ENCODE results near the gene CCDC122. TPM values are rescaled to one million over a fixed set of nuclear protein-coding genes. Genes with fewer than 3 reads are reported as not detected.
A peak's percentile ranks its signal among the peaks of the same experiment; 100 is the strongest.

The CCDC122 gene
- total RNA-seq, 3 donors from 2014 or later = 8.0 to 17.1 (median 10.9) TPM

- intact Hi-C loops (cut with DNase I, micrococcal nuclease) = loop anchor here in 1 of 2 donors (10.0 kb wide), 1 partner anchor 892 kb away; no protein-coding TSS in a partner anchor
- DNase-seq (no peak), ATAC-seq (no peak)
- peaks cover 9% of the 10 kb centered on the region for H3K4me1 ChIP-seq (ENCODE audit: low read depth)
- H3K9me3 ChIP-seq = no peaks in the 10 kb centered on the region
- no peak for TF ChIP-seq CTCF (IDR thresholded peaks at IDR 0.05)
- H3K36me3 ChIP-seq (ENCODE audit: low read depth) = no peaks in the 10 kb centered on the region
- H3K4me3 ChIP-seq = no peak overlapping the region
These were observed 3.2 kb downstream of the CCDC122 start for GRCh38 chr13:43876366-43876765.

- Histone ChIP-seq H3K4me1 (ENCODE audit: low read depth) (peaks cover 9% of the 10 kb centered on the region), H3K36me3 (ENCODE audit: low read depth) (no peaks in the 10 kb centered on the region), H3K4me3 (no peak overlapping the region), H3K9me3 (no peaks in the 10 kb centered on the region)
- DNase-seq = no peak
- ATAC-seq = no peak
- TF ChIP-seq CTCF (IDR thresholded peaks at IDR 0.05) = peak; percentile 47
- intact Hi-C loops (cut with DNase I, micrococcal nuclease) = loop anchor here in 1 of 2 donors (10.0 kb wide), 1 partner anchor 890 kb away; no protein-coding TSS in a partner anchor
These were observed 4.9 kb downstream of the CCDC122 start for GRCh38 chr13:43874504-43875092.

GRCh38 chr13:43872181-43872580 lies 7.4 kb downstream of the CCDC122 start:
- Histone ChIP-seq H3K36me3 (ENCODE audit: low read depth) (no peaks in the 10 kb centered on the region), H3K9me3 (no peaks in the 10 kb centered on the region), H3K4me3 (no peak overlapping the region), H3K4me1 (ENCODE audit: low read depth) (no peaks in the 10 kb centered on the region)
- DNase-seq = no peak
- TF ChIP-seq CTCF (IDR thresholded peaks at IDR 0.05) = no peak
- no peak for ATAC-seq
- intact Hi-C loops (cut with DNase I, micrococcal nuclease) = loop anchor here in 1 of 2 donors (10.0 kb wide), 1 partner anchor 887 kb away; no protein-coding TSS in a partner anchor

GRCh38 chr13:43865892-43866291 lies 13.6 kb downstream of the CCDC122 start:
- no peak for ATAC-seq
- H3K36me3 ChIP-seq (ENCODE audit: low read depth) = no peaks in the 10 kb centered on the region
- H3K4me1 ChIP-seq (ENCODE audit: low read depth) = no peaks in the 10 kb centered on the region
- no peak for TF ChIP-seq CTCF (IDR thresholded peaks at IDR 0.05)
- H3K9me3 ChIP-seq = no peaks in the 10 kb centered on the region
- H3K4me3 ChIP-seq = no peak overlapping the region
- DNase-seq = no peak
- intact Hi-C loops (cut with DNase I, micrococcal nuclease) = no loop called here

- Histone ChIP-seq H3K4me3 (no peak overlapping the region), H3K36me3 (ENCODE audit: low read depth) (no peaks in the 10 kb centered on the region), H3K4me1 (ENCODE audit: low read depth) (no peaks in the 10 kb centered on the region), H3K9me3 (no peaks in the 10 kb centered on the region)
- no peak for TF ChIP-seq CTCF (IDR thresholded peaks at IDR 0.05)
- no peak for ATAC-seq
- intact Hi-C loops (cut with DNase I, micrococcal nuclease) = no loop called here
- DNase-seq = no peak
These were observed 14.6 kb downstream of the CCDC122 start for GRCh38 chr13:43864921-43865320.

Measured in mucosa of descending colon (tissue), 3 donors.